Smooth muscle cell of the brain vasculature (primary cell): ENCODE results near the gene IL18.
"Not testable (repeated sequence)": the region's sequence is repeated elsewhere in the genome, so short reads cannot be mapped to it uniquely, and the experiment has no call there.

ENCODE experiments used
- DNase-seq: peaks from one replicate; pipeline ENCODE4 v3.0.0-alpha.2; 2012; ENCODE audit warnings: low read depth, low spot score

IL18 gene

GRCh38 chr11:112121981-112122615 lies 41.8 kb downstream of the IL18 start:
- DNase-seq, result no peak

GRCh38 chr11:112118176-112118575 lies 45.7 kb downstream of the IL18 start:
- DNase-seq, result no peak

- DNase-seq, result no peak
Measured at GRCh38 chr11:112115386-112115785, 48.5 kb downstream of the IL18 start.

GRCh38 chr11:112114460-112114859 lies 49.4 kb downstream of the IL18 start:
- DNase-seq, result no peak

- DNase-seq, result no peak
Measured at GRCh38 chr11:112113539-112114457, 50.1 kb downstream of the IL18 start.

GRCh38 chr11:112106070-112106469 lies 57.8 kb downstream of the IL18 start:
- no peak for DNase-seq

- no peak for DNase-seq
Measured at GRCh38 chr11:112103446-112103845, 60.4 kb downstream of the IL18 start.

GRCh38 chr11:112100462-112100861 lies 63.4 kb downstream of the IL18 start:
- DNase-seq, result no peak

- no peak for DNase-seq
Measured at GRCh38 chr11:112097734-112098528, 66.0 kb downstream of the IL18 start.

- DNase-seq, result no peak
Measured at GRCh38 chr11:112096194-112096593, 67.7 kb downstream of the IL18 start.

GRCh38 chr11:112095302-112095701 lies 68.6 kb downstream of the IL18 start:
- not testable (repeated sequence) for DNase-seq
